Gastrocnemius medialis (tissue), 4 donors: ENCODE results near the gene AKR1C1.
"Not testable (repeated sequence)": the region's sequence is repeated elsewhere in the genome, so short reads cannot be mapped to it uniquely, and the experiment has no call there.

Experiments
- POLR2A ChIP-seq, 2 donors: fragments of 450-650 bp; IDR thresholded peaks; one replicate each; pipeline ENCODE4 v1.6.1; 2017; ENCODE audit warnings: antibody characterized with exemption in 2 of 2, mild to moderate bottlenecking in 2 of 2, moderate library complexity in 2 of 2
- TF ChIP-seq, protein P1 (sequence below), 5 experiments: fragments of 450-650 bp in 3 of 5; fragments of 200-600 bp in 2 of 5; sonication (generic) in 2 of 5; IDR thresholded peaks in 4 of 5; conservative IDR thresholded peaks in 1 of 5; 1 replicate in 4 of 5; 2 replicates in 1 of 5; pipeline ENCODE4 v1.5.1; 2016 to 2019; ENCODE audit warnings: antibody characterized with exemption in 5 of 5, mild to moderate bottlenecking in 3 of 5, moderate library complexity in 3 of 5

DNA sequence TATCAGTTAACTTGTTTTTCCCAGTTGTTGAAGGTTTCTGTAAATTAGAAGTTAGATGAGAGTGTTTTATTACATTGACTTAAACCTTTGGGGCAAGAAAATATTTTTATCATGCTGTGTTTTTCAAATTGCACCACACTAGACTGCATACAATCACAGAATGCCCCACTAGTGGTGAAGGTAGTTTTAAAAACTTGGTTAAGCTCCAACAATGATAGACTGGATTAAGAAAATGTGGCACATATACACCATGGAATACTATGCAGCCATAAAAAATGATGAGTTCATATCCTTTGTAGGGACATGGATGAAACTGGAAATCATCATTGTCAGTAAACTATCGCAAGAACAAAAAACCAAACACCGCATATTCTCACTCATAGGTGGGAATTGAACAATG is 7.1 kb downstream of the AKR1C1 start:
- not testable (repeated sequence) for TF ChIP-seq POLR2A (IDR thresholded peaks at IDR 0.05)
- TF ChIP-seq, protein P1, sequence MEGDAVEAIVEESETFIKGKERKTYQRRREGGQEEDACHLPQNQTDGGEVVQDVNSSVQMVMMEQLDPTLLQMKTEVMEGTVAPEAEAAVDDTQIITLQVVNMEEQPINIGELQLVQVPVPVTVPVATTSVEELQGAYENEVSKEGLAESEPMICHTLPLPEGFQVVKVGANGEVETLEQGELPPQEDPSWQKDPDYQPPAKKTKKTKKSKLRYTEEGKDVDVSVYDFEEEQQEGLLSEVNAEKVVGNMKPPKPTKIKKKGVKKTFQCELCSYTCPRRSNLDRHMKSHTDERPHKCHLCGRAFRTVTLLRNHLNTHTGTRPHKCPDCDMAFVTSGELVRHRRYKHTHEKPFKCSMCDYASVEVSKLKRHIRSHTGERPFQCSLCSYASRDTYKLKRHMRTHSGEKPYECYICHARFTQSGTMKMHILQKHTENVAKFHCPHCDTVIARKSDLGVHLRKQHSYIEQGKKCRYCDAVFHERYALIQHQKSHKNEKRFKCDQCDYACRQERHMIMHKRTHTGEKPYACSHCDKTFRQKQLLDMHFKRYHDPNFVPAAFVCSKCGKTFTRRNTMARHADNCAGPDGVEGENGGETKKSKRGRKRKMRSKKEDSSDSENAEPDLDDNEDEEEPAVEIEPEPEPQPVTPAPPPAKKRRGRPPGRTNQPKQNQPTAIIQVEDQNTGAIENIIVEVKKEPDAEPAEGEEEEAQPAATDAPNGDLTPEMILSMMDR (IDR thresholded peaks at IDR 0.05 in 4 of 5, conservative IDR thresholded peaks at IDR 0.05 in 1 of 5), result not testable (repeated sequence)
